Adrenal gland (tissue), 5 donors: ENCODE measurements around the gene MTFR1L.

Experiments used
- CTCF ChIP-seq, 6 experiments: fragments of 450-650 bp in 4 of 6; fragments of 200-600 bp in 2 of 6; sonication (generic) in 1 of 6; IDR thresholded peaks; 1 replicate in 5 of 6; 2 replicates in 1 of 6; pipeline versions ENCODE4 v1.5.1 to v1.8.0; 2016 to 2021; ENCODE audit warnings: antibody characterized with exemption in 6 of 6, mild to moderate bottlenecking in 2 of 6, moderate library complexity in 1 of 6
- POLR2A ChIP-seq, 2 donors: fragments of 450-650 bp; IDR thresholded peaks; one replicate each; pipeline ENCODE4 v1.6.1; 2017; ENCODE audit warnings: antibody characterized with exemption in 2 of 2, mild to moderate bottlenecking in 2 of 2, moderate library complexity in 1 of 2
- donor health status: DM: no; HTN: no; CAD: no.

- TF ChIP-seq POLR2A (IDR thresholded peaks at IDR 0.05), result no peak
- no peak for TF ChIP-seq CTCF (IDR thresholded peaks at IDR 0.05)
These were observed 8.7 kb downstream of the MTFR1L start for GRCh38 chr1:25828491-25828890.
